ENCODE measurements around the gene CRTC2.
A peak's percentile ranks its signal among the peaks of the same experiment; 100 is the strongest.

DNA sequence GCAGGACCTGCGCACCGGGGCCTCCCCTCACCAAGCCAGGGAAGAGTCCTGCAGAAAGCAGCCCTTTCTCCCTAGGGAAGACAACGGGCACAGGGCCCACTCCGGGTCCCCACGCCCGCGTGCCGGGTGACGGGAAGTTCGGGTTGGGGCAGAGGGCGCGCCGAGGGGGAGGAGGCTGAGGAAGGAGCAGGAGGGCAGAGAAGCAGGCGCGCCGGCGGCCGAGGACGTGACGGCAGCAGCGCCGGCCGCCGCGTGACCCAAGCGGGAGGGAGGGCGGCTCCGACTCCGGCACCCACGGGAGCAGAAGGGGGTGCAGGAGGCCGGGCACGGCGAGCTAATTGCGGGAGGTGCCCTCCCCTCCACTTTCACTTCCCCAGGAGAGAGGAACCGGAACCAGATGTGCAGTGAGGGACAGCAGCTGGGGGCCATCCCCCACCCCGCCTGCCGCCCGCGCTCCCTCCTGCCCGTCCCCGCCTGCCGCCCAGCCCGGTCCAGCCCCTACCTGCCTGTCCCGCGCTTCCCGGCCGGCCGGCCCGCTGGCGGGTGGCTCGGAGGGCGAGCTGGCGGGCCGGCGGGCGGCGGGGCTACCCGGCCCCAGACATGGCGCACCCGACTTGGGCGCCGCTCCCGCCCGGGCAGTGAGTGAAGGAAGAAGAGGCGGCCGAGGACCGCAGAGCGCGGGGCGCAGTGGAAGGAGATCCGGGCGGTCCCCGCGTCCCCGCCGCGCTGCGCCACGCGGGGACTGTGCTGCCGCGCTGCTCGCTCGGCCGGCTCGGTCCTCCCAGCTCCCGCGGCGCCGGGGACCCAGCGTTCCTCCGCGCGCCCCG is 12.4 kb downstream of the CRTC2 start:
- TF ChIP-seq NANOG (IDR thresholded peaks at IDR 0.05; ENCODE audit: borderline replicate concordance) (no peak), EZH2phosphoT487 (IDR thresholded peaks at IDR 0.05; ENCODE audit: unreplicated experiment) (no peak), EZH2 (IDR thresholded peaks at IDR 0.05; ENCODE audit: low read depth, unreplicated experiment) (no peak), CREB1 (CRISPR knock-in tag; IDR thresholded peaks at IDR 0.05; ENCODE audit: low read depth) (no peak), POLR2AphosphoS5 (IDR thresholded peaks at IDR 0.05; ENCODE audit: low read depth) (0 out of 2 replicates have a peak, but pooled peaks have one; percentile 29)
- TF ChIP-seq, protein P1, sequence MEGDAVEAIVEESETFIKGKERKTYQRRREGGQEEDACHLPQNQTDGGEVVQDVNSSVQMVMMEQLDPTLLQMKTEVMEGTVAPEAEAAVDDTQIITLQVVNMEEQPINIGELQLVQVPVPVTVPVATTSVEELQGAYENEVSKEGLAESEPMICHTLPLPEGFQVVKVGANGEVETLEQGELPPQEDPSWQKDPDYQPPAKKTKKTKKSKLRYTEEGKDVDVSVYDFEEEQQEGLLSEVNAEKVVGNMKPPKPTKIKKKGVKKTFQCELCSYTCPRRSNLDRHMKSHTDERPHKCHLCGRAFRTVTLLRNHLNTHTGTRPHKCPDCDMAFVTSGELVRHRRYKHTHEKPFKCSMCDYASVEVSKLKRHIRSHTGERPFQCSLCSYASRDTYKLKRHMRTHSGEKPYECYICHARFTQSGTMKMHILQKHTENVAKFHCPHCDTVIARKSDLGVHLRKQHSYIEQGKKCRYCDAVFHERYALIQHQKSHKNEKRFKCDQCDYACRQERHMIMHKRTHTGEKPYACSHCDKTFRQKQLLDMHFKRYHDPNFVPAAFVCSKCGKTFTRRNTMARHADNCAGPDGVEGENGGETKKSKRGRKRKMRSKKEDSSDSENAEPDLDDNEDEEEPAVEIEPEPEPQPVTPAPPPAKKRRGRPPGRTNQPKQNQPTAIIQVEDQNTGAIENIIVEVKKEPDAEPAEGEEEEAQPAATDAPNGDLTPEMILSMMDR (conservative IDR thresholded peaks at IDR 0.05; ENCODE audit: low read depth in 2 of 2), result no peak
